Activated naive CD4-positive, alpha-beta T cell (primary cell): ENCODE results near the gene KIZ.

Experiments
- DNase-seq, 4 experiments: peaks; one replicate each; lab custom pipeline; 2025; lab: John Stamatoyannopoulos, UW

The KIZ gene

DNA sequence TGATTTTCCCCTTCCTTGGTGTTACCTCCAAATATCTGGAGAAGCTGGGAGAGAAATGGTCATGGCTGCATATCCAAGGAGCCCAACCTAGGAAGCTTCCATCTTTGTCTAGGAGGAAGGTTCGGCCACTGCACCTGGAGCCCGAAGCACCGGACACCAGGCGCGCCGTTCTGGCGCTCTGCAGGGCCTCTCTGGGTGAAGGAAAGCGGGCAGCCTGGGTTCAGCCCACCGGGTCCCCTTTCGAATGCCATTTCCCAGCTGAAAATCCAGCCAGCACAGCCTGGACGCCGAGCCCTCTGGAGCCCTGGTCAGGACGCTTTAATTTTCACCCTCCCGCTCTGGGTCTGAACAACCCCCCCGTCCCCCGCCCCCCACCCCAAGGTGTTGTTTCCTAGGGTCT is 21.0 kb upstream of the KIZ start:
- DNase-seq, result no peak

DNA sequence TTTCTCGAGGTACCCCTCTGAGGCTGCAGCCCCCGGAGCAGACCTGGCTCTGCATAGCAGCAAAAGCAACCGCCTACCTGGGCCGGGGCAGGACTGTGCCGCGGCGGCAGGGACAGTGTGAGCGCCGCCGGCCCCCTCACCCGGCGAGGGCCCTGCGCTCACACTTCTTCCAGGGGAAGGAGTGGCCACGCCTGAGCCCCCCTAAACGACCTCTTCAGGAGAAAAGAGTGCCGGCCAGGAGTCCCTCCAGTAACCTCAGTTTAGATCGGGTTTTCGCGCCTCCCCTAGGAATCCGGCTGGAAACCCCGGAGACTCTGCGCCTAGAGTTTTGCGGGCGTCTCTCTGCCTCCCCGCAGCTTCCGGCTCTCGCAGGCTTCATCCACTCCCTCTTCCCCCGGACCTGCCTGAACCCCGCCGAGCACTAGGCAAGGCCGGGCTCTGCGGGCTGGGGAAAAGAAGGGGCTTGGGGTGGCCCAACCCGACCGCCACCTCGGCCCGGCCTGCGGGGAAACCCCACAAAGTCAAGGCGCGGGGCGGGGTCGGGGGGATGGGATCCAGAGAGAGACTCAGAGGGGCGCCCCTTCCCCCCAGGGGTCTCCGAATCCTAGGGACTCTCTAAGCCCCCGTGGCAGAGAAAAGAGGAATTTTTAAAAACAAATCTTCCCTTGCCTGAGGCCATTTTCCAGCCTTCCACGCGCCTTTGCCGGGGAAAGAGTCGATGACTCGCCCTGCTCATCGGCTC is 20.3 kb upstream of the KIZ start:
- DNase-seq, result no peak

DNA sequence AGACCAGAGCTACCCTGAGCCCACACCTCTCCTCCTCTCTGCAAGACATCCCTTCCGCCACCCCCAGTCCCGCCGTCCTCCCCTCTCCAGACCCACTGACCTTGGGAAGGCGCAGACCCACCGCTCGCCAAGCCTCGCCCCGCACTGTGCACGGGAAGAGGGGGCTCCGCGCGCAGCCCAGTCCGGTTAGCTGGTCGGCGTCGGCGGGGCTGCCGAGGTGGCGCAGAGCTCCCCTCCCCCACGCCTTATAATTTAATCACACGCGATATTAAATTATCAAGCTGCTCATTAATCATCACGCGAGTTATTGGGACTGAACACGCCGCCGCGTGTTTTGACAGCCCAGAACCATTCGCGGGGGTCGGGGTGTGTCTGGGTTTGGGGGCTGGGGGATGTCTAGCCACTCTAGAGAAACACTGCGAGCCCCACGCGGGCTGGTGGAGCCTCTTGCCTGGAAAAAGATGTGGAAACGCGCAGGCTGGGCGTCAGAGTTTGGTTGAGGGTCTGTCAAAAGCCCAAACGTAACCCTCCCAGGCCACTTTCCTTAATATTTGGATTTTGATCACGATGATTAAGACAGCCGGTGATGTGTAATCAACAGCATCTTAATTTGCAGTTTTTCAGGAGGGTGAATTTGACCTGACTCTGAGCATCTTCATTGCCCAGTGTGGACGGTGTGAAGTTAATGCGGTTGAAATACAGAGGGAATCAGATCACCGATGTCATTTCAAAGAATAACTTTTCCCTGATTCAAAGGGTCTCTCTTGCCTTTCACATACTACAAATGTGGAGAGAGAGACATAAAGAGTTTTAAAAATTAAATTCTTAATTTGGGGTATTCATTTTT is 19.5 kb upstream of the KIZ start, which contains the start of gene LINC00237:
LINC00237 (minus strand) TSS at position 188 of the 847 bp plus-strand sequence.
- DNase-seq, result no peak

DNA sequence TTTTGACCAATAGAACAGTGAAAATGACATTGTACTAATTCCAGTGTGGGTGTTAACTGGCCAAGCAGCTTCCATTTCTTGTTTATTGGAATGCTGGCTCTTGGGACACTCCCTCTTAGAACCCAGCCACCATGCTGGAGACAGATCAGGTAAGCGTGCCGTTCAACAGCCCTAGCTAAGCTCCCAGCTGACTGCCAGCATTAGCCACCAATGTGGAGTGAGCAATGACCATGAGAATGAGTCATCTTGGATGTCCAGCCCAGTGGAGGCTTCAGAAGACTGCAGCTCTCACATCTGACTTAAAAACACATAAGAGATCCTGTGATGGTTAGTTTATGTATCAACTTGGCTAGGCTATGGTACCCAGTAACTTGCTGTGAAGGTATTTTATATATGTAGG is 16.7 kb upstream of the KIZ start:
- no peak for DNase-seq

DNA sequence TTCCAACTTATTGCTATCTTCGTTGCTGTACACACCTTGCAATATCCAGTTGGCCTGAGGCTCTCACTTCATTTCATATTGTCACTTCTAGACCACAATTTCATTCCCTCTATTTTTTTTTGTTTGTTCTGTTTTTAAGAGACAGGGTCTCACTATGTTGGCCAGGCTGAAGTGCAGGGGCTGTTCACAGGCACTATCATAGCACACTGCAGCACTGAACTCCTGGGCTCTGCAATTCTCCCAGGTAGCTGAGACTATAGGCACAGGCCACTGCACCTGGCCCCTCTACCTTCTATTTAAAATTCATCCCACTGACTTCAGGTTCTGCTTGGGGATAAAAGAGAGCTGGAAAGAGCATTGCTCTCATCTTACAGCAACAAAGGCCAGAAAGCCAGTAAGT is 15.1 kb upstream of the KIZ start:
- no peak for DNase-seq

DNA sequence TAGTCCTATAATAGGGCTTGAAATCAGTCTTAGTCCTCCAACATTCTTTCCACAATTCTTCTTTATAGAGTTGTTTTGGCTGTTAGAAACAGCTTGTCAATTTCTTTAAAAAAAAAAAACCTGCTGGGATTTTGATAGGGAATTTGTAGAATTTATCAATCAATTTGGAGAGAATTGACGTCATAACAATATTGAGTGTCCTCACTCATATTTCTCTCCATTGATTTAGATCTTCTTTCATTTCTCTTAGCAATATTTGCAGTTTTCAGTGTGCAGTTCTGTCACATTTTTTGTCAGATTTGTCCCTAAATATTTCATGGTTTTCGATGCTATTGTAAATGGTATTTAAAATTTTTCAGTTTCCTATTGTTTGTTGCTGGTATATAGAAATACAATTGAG is 14.5 kb upstream of the KIZ start:
- DNase-seq, result no peak

DNA sequence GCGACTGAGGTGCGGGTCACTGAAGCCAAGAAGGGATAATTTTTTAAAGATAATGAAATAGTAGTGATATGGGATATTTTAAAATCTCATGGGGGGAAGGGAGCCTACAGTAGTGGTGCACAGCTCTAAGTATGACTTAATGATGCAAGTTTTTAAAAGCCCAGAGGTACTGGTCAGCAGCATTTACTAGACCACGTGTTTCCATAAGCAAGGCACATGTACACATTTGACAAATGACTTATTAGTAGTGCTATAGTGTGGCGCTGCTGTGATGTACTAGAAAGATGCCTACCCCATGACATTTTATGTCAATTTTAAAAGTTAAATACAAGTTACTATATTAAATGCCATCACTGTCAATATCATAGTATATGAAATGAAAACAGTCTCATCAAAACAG is 12.2 kb upstream of the KIZ start:
- DNase-seq, result no peak

DNA sequence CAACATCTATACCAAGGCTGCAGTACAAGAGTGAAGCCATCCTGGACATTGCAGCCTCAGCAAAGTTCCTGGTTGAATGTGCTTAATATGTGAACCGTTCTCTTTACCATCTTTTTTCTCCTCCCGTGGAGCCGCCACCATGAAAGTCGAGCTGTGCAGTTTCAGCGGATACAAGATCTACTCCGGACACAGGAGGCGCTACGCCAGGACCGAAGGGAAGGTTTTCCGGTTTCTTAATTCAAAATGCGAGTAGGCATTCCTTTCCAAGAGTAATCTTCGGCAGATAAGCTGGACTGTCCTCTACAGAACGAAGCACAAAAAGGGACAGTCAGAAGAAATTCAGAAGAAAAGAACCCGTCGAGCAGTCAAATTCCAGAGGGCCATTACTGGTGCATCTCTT is 11.3 kb upstream of the KIZ start:
- no peak for DNase-seq

DNA sequence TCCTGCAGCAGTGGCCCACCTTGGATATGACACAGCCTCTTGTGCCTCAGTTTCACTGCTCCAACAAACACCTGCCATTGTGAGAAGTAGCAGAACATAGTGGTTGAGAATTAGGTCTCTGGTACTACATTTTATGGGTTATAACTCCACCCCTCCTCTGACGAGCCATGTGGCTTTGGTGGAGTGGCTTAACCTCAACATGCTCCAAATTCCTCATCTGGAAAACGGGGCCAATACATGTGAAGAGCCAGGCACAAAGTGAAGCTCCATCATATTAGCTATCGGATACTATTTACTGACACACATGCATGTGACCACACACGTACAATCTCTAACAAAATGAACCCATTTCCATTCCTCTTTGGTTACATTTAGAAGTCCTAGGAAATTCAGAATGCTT is 8.4 kb upstream of the KIZ start:
- DNase-seq, result no peak

DNA sequence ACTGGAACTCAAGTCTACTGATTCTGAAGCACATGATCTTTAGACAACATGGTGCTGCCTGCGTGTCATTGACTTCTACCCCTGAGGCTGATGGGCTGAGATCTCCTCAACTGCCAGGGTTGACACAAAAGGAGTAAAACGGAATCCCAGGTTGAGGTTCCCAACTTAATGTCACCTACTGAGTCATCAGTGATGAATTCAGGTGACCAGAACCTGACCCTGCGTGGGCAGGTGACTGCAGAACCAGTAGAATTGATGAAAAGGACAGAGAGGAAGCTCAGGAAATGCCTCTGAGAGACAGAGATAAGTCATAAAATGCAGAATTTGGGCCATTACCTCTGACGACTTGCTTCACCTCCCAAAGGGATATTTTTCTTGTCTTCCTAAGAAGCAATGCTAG is 7.7 kb upstream of the KIZ start:
- DNase-seq, result no peak

DNA sequence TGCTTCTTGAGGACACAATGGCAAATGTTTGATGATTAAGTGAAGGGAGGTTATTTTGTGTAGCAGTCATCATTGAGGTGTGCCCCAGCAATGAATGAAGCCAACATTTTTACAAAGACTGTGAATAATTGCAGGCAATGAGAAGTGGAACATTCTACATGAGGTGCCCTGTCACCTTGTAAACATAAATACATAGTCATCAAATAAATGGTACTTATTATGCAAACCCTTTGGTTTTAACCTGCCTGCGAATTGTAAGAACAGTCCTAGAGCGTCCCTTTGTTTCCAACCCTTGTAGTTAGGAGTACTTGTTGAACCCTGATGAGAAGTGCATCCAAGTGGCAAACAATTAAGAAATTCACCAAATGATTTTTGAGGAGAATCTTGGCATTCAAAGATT is 7.1 kb upstream of the KIZ start:
- no peak for DNase-seq

DNA sequence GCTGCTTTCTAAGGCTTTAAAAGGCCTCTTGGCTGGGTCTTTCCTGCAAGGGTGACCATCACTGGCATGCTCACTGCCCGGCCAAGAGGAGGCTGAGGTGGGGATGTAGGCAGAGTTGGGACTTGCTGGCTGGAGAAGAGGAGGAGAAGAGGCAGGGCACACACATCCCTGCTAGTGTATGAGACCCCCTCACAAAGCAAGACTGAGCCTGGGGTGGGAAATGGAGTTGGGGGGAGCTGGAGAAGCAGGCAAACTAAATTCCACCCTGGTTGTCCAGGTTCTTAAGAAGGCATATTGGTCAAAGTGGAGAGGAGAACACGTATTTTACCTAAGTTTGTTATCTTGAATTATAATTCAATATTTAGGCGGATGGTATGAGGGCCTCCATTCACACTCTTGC is 1.7 kb upstream of the KIZ start:
- no peak for DNase-seq

DNA sequence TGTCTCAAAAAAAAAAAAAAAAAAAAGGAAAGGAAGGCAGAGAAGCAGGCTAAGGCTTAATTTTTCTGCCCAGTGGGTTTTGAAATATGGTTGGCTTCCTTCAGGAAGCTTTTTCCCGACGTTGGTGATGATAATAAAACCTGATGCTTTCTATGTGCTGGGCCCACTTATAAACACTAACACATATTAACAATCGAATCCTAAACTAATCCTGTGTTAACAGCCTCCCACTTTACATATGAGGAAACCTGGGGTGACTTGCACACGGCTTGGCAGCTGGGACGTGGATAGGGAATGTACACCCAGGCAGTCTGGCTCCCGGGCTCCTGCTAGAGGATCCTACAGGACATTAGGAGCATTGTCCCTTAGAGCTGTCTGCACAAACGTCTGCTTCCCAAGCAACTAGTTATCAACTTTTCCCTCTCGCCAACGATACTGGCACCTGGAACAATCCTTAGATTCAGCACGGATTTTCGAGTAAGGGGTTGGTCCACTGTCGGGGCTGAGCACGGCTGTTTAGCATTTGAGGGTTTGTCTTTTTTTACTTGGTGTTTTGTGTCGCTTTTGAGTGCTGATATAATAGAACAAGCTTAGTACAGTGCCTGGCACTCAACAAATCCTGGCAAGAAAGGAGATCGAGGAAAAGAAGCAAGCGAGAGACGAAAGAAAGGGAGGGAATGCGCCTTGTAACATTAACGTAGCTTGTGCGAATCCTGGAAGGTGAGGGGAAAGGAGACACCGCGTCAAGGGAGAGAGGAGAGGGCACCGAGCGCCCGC is 622 bp upstream of the KIZ start:
- DNase-seq, result no peak

DNA sequence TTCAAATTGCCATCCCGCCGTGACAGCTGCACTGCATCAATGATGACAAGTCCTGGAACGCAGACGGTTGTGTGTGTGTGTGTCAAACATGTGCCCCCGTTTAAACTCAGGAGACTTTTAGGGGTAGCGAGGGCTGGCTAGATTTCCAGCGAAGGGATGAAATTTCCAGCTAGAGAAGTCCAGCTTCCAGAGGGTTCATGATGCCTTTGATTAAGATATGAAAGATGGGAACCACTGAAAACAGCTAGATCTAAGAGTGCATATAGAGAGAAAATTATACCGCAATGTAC is 644 bp downstream of the KIZ start:
- no peak for DNase-seq

DNA sequence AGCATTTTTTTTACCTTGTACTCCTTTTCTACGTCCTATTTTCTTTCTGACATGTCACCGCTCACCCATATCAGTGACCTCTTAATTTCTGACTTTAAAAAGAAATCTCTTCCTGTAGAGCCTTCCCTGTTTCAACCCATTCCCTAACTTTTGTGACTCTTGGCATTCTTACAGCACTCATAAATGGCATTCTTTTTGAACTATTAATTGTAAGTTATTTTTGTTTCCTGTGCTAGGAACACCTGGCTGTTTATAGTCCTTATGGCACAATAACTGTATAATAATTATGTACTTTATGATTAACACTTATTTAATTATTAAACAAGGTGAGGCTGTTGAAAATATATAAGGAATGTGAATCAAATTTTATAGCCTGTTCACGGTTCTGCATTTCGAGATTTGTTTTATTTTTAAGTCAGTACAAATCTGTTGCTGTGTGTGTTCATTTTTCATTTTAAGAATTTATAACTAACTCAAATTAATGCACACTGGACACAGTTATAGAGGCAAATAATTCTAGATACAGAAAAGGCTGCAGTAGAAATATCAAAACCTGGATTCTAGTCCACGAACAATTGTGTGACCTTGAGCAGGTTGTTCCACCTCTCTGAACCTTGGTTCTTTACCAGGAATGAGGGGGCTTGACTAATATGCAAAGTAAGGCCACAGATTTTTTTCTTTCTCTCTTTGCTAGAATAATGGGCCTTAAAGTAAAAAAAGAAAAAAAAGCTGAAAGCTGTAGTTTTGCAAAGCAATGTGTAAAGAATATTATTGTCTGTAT is 1.5 kb downstream of the KIZ start:
- no peak for DNase-seq

DNA sequence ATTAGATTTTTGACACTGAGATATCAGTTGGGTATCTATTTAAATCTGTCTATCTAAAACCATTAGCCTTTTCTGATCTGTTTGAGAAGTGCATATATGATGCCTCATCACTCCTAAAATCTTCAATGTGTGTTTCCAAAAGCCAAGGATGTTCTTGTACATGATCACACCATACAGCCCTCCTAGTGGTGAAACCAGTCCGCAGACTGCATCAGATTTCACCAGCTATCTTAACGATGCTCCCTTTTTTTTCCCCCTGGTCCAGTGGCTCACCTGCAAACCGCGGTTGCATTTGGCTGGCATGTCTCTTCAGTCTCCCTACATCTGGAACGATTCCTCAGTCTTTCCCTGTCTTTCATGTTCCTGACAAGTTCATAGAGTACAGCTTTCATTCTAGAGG is 4.0 kb downstream of the KIZ start:
- DNase-seq, result no peak

DNA sequence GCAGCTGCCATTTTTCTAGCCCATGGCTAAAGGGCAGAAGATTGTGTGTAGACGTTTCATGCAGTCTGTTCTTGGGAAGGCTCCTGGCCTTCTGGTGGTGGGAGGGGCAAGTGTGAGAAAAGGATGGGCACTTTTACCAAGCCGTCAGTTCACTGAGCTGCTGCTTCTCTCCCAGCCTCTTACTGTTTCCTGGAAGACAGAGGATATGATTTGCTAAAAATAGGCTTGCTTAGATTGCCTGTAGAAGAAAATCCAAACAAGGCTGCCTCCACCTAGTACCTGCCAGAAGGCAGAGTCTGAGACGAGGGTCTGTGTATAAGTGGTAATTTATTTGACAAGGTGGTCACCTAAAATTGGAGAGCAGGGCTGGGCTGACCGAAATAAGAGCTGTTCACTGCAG is 7.5 kb downstream of the KIZ start:
- no peak for DNase-seq

DNA sequence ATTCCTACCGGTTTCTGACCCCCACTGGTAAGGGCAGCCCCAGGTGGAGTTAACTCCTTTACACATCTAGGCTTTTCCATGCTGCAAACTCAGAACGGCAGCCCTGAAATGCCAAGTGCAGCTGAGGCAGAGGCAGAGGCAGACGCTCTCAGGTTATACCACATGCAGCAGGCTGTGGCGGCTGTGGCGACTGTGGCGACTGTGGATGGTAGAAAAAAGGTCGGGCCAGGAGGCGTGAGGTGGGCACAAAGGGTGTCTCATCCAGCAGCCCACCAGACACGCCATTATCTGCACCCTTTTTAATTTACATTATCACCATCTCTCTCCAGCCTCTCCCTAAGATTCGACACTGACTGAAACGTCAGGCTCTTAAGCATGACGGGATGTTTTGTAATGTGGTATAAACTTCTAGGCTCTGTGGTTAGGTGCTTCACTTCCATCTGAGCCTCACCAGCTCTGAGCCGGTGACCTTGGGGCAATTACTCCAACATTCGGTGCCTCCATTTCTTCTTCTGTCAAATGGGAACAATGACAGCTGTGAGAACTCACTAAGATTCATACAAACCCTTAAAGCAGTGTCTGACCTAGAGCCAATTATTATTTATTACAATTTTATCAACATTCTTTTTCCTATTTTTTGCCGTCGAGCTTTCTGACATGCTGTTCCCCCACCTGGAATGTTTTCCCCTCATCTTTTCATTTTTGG is 8.2 kb downstream of the KIZ start:
- DNase-seq, result no peak

DNA sequence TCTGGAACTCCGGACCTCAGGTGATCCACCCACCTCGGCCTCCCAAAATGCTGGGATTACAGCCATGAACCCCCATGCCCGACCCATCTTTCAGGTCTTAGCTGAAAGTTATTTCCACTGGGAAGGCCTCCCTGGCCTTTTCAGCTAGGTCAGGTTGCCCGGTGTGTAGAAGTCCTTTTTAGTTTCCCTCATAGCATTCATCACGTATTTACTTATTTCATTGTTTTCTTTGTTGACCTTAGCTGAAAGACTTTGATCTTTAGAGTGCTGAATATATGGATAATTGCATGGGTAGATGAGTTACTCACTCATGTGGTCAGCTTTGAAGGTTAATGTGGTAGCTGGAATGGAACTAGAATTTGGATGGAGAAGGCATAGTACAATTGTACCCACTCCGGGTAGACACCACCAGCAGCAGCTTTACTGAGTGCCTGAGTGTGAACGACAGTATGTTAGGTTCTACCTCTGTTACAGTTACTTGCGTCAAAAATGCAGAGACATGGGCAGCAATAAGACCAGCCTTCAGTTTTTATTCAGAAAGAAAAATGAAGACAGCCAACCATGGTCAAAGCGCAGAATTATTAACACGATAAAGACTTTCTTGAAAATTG is 9.1 kb downstream of the KIZ start:
- no peak for DNase-seq

DNA sequence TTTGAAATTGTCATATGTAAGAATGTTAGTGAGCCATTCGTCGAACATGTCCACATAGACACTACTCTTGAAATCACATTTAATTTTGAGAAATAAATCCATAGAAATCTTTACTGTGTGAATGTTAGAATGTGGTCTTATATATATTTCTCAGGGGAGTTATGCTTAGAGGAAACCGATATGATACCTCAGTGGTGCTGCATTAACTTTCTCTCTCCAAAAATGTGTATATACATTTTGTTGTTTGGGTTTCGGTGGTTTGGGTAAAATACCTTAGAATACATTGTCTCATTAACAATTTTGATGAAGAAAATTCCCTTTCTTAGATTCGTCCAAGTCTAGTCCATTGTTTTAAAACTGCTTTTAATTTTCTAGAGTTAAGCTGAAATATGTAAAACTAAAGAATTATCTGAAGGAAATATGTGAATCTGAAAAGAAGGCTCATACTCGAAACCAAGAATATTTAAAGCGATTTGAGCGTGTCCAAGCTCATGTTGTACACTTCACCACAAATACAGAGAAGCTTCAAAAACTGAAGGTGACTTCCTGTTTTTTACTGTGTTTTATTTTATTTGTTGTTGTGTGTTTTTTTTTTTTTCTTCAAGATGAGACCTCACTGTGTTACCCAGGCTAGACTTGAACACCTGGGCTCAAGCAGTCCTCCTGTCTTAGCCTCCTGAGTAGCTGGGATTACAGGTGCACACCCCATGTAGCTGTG is 10.3 kb downstream of the KIZ start:
- DNase-seq, result no peak

DNA sequence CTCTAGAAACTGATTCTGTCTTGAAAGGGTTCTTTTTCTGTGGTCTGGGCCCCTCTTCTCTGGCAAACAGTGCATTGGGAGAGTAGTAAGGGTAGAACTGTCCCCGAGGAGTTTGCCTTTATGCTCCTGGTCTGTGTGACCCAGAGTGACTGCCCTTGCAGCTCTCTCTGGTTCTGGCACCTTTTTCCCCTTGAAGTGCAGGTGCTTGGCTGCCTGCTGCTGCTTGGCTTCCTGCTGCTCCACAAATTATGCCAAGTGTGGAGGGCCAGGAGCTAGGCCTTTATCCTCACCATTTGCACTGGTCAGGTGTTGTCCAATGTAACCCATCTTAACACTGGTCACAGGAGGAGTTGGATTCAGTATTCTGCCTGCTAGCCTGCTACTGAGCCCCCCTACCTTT is 11.2 kb downstream of the KIZ start:
- DNase-seq, result no peak
